Hematopoietic multipotent progenitor cell treated with erythropoietin and hydrocortisone succinate and interleukin-3 and kit ligand, for 8 days (in vitro differentiated cells): Measurements from ENCODE around the gene ACOT13.
"Not testable (repeated sequence)": the region's sequence is repeated elsewhere in the genome, so short reads cannot be mapped to it uniquely, and the experiment has no call there.

Experiments used
- DNase-seq: peaks from one replicate; pipeline ENCODE4 v3.0.0-alpha.2; 2015

The ACOT13 gene

DNA sequence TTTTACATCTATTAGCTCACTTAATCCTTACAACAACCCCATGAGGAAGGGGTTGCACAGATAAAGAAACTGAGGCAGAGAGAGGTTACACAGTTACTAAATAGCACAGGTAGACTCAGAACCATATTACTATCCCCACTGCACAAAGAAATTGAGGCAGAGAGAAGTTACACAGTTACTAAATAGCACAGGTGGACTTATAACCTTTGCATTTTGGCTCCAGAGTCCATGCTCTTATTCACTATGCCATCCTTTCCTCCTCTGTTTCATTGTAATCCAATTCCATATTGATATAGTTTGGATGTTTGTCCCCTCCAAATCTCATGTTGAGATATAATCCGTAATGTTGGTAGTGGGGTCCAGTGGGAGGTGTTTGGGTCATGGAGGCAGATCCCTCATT, 3.7 kb upstream of the ACOT13 start:
- DNase-seq = no peak

DNA sequence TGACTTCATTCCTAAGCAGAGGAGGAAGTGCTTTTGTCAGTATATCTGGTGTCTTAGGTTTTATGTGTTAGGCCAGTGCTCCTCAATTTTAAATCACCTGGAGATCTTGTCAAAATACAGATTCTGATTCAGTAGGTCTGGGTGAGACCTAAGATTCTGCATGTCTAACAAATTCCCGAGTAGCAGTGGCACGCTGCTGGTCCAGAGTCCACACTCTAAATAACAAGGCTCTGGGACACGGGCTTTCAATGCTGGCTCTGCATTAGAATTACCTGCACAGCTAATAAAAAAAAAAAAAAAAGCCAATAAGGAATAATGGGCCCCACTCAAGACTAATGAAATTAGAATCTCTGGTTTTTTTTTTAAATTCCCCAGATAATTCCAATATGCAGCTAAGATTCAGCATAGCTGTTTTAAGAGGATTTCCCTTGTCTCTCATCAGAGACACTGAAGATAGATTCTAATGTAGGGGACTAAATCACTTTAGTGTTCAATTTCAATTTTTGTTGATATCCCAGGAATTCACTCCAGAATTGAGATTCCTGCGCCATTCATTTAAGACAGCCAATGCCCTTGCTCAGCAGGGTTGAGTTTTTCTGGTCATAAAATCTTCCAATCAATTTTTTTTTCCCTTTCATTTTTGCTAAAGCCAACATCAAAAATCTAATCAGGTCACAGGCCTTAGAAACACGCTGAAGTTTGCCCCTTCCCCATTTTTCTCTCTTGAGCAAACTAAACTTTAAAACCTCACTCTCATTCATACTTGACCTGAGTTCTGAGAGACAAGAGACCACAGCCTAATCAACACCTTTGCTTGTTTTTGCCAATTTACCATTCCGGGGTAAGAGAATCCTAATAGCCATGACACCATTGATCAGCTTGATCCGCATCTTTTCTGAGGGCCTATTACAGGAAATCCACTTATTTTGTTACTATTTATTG, 2.6 kb upstream of the ACOT13 start:
- no peak for DNase-seq

DNA sequence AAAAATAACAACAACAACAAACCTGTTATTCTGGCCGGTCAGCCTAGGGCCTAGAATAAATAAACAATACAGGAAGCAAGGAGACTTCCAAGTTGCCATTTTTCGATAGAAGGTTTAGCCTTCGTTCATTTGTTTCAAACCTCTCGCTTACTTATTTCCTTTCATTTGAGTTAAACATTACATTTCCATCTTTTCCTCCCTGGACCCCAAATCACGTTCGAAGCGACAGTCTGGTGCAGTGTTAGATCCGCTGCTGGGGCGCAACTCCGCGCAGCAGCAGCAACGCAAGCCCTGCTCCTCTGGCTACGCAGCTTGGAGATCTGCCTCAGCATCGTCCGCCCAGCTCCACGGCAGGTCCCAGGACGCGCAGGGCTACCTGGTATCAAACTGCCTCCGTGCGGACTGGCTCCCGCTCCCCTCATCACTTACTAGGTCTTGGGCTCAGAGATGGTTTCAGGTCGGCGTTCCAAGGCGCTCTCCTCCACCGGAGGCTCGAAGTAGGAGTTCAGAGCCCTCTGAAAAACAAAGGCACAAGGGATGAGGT, 708 bp upstream of the ACOT13 start:
- peak; percentile 54 for DNase-seq

DNA sequence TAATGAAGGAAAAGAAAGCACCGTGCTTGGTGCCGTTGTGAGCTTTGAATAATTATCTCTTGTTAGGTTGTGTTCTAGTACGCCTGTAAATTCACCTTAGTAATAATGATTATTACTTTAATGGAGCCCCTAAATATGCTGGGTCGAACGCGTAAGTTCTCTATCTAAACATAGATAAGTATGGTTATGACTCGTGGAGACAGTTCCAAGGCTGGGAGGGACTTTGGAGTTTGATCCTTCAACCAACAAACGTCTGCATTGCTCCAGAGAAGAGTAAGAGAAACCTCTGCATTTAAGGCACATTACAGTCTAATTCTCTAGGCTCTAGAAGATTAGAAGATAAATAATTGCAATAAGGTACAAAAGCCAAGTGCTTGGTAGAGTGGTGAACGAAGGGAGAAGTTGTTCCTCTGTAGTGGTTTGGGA, 514 bp downstream of the ACOT13 start:
- peak; percentile 62 for DNase-seq

DNA sequence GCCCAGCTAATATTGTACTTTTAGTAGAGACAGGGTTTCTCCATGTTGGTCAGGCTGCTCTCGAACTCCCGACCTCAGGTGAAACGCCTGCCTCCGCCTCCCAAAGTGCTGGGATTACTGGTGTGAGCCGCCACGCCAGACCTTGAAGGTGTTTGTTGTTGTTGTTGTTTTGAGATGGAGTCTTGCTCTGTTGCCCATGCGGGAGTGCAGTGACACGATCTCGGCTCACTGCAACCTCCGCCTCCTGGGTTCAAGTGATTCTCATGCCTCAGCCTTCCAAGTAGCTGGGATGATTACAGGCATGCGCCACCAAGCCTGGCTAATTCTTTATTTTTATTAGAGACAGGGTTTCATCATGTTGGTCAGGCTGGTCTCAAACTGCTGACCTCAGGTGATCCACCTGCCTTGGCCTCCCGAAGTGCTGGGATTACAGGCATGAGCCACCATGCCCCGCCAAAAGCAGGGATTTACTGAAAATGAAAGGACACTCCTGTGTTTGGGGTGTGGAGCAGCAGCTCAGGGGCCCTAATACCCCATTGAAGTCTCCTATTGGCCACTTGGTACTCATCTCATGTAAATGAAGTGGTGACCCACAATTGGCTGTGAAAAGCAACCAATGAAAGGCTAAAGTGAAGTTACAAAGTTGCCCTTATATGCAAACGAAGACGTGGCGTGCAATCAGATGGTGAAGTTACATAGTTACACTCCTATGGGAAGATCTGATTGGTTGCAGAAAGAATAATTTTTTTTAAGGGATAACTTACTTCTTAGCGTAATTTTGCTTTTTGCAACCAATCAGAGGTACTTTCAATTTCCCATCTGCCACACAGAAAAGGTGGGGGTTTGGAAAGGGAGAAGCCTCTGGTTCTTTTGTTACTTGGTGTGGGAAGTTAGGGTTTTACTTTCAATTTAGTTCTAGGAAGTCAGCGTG, 1.5 kb downstream of the ACOT13 start:
- peak; percentile 32 for DNase-seq

DNA sequence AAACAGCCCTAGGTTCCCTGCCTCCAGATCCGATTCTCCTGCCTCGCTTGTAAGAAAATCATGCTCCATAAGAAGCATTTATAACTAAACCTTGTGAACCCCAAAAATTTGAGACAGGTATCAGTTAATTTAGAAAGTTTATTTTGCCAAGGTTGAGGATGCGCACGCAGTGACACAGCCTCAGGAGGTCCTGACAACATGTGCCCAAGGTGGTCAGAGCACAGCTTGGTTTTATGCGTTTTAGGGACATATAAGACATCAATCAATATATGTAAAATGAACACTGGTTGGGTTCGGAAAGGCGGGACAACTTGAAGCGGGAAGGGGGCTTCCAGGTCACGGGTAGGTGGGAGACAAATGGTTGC, 2.1 kb downstream of the ACOT13 start:
- no peak for DNase-seq

DNA sequence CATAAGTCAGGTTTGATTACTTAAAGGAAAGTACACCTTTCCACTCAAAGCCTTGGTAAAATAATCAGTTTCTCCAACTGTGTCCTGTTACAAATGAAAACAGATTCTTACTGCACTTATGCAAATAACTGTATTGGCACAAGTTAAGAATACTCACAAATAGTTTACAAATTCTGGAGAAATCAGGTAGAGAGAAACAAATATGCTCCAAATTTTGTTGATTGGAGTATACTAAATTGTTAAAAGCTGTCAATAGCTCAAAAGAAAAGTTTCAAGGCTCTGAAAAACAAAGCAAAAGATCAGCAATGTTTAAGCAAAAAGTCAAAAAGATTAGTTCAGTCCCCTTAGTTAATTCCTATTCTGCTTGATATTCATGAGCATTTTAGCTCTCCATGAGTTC, 3.6 kb downstream of the ACOT13 start:
- DNase-seq = not testable (repeated sequence)

DNA sequence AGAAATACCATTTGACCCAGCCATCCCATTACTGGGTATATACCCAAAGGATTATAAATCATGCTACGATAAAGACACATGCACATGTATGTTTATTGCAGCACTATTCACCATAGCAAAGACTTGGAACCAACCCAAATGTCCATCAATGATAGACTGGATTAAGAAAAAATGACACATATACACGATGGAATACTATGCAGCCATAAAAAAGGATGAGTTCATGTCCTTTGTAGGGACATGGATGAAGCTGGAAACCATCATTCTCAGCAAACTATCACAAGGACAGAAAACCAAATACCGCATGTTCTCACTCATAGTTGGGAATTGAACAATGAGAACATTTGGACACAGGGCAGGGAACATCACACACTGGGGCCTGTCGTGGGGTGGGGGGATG, 4.2 kb downstream of the ACOT13 start:
- not testable (repeated sequence) for DNase-seq

DNA sequence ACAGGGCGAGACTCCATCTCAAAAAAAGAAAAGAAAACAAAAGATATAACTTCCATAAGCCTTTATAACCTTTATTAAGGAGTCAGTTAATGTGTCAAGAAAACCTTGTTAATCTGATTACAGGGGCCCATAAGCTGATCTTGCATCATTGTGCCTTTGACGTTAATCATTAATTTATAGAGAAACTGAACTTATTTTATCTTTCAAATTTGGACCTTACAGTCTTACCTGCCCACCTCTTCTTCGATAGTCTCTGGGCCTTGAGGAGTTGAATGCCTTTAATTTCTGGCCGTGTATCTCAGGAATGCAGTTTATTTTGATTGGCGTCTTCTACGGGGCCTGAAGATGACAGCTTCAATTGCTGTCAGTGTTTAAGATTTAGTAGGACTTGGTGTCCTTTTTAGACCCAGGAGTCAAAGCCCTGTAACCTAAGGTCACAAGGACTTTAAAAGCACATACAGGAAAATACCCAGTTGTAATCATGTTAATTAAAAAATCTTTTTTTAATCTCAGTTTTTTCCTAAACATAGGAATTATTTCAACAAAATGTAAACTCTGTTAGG, 5.8 kb downstream of the ACOT13 start:
- DNase-seq = no peak

DNA sequence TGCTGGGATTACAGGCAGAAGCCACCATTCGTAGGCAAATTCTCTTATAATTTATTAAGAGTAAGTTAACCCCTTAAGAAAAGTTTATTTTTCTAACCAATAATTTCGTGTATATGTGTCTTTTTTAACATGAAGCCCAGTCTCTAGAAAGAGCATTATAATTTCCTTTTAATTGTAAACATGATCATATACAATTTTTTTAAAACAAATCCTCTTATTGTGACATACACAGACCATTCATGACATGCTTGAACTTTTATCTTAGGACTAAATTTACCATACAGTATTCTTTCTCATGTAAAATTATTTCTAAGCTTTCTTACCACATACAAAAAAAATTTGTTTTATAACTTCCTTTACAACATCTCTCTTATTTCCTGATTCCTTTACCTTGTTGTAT, 6.7 kb downstream of the ACOT13 start:
- no peak for DNase-seq

DNA sequence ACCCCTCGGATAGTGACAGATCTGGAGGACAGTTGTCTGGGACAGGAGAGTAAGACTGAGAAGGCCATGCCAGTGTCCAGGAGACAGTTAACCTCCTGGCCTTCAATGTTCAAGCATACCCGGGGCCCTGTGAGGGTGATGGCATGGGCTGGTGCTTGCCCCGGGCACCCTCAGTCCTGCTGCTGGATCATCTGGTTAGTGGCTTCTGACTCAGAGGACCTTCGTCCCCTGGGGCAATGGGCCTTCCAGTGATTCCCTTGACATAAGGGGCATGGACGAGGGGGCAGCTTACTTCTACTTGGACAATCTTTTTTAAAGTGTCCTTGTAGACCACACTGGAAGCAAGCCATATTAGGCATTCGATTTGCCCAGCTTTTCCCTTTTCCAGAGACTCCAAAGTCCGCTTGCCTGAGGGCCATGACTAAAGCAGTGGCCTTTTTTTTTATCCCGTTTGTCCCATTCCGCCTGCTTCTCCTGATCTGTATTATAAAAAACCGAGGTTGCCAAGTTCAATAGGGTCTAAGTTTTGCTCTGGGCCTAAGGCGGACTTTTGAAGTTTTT, 12.0 kb downstream of the ACOT13 start:
- not testable (repeated sequence) for DNase-seq

DNA sequence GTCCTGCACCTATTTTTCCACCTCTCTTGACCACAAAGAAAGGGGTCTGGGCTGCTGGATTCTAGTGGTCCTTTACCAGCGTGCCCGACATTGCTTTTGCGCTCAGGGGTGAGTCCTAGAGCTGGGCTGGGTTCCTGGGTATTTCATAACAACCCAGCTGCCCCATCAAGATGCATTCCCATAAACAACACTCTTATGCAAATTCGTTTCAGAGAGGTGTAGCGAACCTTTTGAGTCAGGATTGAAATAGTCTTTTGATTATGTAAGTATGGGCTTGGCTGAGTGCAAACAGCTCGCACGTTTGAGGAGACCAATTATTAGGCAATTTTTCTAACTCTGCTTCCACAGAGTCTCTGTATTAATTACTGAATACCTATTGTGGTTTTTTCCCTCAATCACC, 13.7 kb downstream of the ACOT13 start:
- DNase-seq = no peak

DNA sequence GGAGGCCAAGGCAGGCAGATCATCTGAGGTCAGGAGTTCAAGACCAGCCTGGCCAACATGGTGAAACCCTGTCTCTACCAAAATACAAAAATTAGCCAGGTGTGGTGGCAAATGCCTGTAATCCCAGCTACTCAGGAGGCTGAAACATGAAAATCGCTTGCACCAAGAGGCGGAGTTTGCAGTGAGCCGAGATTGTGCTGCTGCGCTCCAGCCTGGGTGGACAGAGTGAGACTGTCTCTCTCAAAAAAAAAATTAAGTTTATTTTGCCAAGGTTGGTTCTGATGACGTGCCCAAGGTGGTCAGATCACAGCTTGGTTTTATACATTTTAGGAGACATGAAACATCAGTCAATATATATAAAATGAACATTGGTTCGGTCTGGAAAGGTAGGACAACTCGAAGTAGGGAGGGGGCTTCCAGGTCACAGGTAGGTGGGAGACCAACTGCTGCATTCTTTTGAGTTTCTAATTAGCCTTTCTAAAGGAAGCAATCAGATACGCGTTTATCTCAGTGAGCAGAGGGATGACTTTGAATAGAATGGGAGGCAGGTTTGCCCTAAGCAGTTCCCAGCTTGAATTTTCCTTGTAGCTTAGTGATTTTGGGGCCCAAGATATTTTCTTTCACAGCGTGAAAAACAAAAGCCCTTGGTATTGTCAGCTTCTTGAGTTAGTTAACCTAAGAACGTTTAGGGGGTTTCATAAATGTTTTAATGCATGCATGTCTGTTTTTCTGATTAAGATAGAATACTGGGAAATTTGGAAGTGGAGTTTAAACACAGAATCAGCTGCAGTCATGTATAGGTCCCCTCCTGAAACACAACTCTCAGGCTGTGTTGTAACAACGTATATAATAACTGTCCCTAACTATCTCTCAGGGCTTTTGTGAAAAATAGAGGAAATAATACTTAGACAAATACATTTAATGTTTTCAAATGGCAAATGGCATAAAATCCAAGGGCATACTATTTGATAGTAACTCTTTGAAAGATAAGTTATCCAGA, 16.7 kb downstream of the ACOT13 start:
- no peak for DNase-seq

DNA sequence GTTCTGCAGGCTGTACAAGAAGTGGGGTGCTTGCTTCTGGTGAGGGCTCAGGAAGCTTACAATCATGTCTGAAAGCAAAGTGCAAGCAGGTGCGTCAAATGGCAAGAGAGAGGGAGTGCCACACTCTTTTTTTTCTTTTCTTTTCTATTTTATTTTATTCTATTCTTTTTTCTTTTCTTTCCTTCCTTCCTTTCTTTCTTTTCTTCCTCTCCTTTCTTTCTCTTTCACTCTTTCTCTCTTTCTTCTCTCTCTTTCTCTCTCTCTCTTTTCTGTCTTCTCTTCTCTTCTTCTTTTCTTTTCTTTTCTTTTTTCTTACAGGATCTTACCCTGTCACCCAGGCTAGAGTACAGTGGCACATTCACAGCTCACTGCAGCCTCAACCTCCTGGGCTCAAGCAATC, 19.5 kb downstream of the ACOT13 start:
- no peak for DNase-seq

DNA sequence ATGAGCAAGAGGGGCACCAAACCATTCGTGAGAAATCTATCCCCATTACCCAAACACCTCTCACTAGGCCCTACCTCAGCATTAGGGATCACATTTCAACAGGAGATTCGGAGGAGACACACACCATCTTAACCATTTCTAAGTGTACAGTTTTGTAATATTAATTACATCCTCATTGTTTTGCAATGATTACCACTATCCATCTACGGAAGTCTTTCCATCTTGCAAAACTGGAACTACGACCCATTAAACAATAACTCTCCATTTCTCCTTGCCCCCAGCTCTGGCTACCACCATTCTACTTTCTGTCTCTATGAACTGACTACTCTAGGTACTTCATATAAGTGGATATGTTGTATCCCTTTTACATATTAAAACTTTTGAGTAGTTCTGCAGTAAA, 20.1 kb downstream of the ACOT13 start:
- DNase-seq = no peak

DNA sequence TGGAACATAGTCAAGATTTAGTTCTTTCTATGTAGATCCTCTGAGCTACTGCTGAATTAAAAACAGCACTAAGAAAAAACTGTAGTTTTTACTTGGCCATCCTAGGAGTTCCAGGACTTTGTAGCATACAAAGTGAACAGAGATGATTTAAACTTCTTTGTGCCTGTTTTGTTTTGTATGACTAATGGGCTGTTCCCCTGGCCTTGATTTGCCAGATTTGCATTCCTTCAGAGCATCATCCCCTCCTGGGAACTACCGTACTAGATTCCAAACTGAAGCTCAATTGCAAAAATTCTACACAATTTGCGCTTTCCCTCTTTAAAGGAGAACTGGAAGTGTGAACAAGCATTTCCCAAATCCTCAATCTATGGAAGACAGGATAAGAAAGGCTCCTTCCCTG, 23.1 kb downstream of the ACOT13 start:
- no peak for DNase-seq

DNA sequence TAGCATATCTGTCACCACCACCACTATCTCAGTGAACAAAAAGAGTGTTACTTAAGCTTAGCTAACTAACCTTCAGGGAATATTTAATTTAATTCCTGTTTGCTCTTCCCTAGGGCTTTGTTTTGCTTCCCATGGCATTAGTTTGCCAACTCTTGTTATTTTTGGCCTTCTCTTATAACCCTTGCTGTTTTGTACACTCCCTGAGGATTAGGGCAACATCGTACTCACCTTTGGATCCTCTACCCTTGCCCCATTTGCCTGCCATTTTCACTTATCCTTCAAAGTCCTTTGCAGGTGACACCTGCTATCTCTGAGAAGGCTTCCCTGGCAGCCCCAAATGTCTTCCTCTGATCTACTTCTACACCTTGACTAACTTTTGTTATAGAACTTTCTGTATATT, 23.7 kb downstream of the ACOT13 start:
- DNase-seq = no peak

DNA sequence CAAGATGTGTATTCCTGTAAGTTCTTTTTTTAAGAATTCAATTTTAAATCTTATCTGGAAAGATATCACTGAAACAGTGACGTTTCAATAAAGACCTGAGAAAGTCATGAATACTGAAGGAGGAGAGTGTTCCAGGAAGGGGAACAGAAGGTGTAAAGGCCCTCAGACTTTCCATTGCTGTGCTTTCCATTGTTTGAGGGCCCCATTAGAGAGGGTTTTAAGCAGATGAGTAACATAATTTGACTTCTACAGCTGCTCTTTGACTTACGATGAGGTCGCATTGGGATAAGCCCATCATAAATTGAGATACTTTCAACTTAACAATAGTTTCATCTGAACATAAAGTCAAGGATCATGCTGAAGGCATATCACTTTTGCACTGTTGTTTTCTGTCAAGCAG, 24.7 kb downstream of the ACOT13 start:
- no peak for DNase-seq

DNA sequence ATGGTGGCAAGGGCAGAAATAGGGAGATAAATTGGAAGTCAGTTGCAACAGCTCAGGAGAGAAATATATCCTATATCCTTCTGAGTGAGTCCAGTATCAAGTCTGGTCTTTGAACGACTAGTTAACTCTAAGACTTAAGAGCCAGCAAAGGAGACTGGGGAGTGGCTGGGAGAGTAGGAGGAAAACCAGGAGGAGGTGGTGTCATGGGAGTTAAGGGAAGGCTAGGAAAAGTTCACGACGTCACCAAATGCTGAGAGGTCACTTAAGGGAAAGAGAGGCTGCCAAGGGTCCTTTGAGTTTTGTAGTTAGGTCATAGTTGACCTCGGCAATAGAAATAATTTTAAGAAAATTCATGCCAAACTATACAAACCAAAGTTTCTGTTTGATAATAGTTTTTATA, 25.1 kb downstream of the ACOT13 start:
- no peak for DNase-seq

DNA sequence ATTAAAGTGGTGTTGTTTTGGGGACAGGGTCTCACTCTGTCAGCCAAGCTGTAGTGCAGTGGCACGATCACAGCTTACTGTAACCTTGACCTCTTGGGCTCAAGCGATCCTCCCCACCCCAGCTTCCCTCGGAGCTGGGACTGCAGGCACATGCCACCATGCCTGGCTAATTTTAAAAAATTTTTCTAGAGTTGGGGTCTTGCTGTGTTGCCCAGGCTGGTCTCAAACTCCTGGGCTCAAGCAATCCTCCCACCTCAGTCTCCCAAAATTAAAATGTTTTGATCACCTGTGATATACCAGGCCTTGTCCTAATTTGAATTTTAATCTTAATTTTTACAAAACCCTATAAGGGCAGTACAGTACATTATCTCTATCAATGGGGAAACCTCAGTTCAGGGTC, 25.5 kb downstream of the ACOT13 start:
- DNase-seq = no peak

DNA sequence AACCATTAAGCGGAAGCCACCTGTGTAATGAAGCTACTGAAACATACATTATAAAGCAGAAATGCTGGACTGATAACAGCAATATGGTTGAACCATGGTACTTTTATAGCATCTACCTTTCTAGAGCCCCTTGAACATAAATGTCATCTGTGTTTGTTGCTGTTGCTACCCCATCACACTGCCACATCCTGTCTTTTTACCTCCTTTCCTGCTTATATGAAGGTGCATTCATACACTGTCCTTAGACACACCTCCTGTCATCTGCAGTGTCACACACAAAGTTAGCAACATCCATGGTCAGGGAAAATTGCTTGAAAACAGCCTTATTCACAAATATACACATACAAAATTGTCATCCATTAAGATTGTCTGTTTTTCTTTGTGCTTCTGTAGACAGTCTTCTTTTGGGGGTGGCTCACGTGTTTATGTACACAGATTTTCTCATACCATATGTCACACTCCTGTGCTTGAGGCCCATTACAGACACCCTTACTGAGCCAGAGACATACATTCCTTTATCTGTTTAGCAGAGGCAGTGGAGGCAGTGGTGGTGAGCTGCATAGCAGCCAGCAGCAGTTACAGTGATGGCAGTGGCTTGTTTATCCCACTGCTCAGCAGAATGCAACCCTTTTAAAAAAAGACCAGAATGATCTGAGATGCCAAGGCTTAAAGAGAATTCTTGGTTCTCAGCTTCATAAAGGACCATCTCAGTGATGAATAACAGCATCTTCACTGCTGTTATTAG, 26.1 kb downstream of the ACOT13 start:
- DNase-seq = no peak
